GM23338 (cell line): ENCODE data around the gene KIRREL3. TPM values are rescaled to one million over a fixed set of nuclear protein-coding genes. Genes with fewer than 3 reads are reported as not detected.

ENCODE experiments used
- ATAC-seq: fragments of 200-7000 bp; cut with Tn5 transposase; 3 replicates; pipeline ENCODE4 v1.9.1; 2020
- DNase-seq: peaks from one replicate; pipeline ENCODE4 v3.0.0-alpha.2; 2015; ENCODE audit warnings: low spot score
- H2AFZ ChIP-seq: fragments of 200-600 bp; sonication (generic); 2 replicates; pipeline ENCODE4 v1.8.0; 2016; ENCODE audit warnings: antibody characterized with exemption, mild to moderate bottlenecking, moderate library complexity
- H3F3A ChIP-seq: fragments of 200-600 bp; sonication (generic); replicated peaks from 2 replicates; pipeline ENCODE4 v1.8.0; 2017; ENCODE audit warnings: antibody characterized with exemption, mixed run types, low read depth
- H3K27ac ChIP-seq: fragments of 200-600 bp; sonication (generic); 2 replicates; pipeline ENCODE4 v1.6.1; 2016; ENCODE audit warnings: low read depth
- H3K27me3 ChIP-seq: fragments of 200-600 bp; sonication (generic); 2 replicates; pipeline ENCODE4 v1.8.0; 2016; ENCODE audit warnings: mild to moderate bottlenecking, mixed run types, moderate library complexity; ENCODE audit not compliant: insufficient read depth
- H3K36me3 ChIP-seq: fragments of 200-600 bp; sonication (generic); 2 replicates; pipeline ENCODE4 v1.8.0; 2016; ENCODE audit warnings: mild to moderate bottlenecking; ENCODE audit not compliant: insufficient read depth
- H3K4me1 ChIP-seq: fragments of 200-600 bp; sonication (generic); 2 replicates; pipeline ENCODE4 v1.8.0; 2016; ENCODE audit warnings: mild to moderate bottlenecking, moderate library complexity; ENCODE audit not compliant: insufficient read depth
- H3K4me2 ChIP-seq: fragments of 200-600 bp; sonication (generic); 2 replicates; pipeline ENCODE4 v1.7.1; 2017; ENCODE audit warnings: mixed run types
- H3K4me3 ChIP-seq: fragments of 200-600 bp; sonication (generic); 2 replicates; pipeline ENCODE4 v1.6.1; 2016; ENCODE audit warnings: mixed run types
- H3K79me2 ChIP-seq: fragments of 200-600 bp; sonication (generic); replicated peaks from 2 replicates; pipeline ENCODE4 v1.8.0; 2017; ENCODE audit warnings: mild to moderate bottlenecking; ENCODE audit not compliant: insufficient read depth
- H3K9me2 ChIP-seq: fragments of 200-600 bp; sonication (generic); 2 replicates; pipeline ENCODE4 v1.8.0; 2017; ENCODE audit not compliant: insufficient read depth
- H4K20me1 ChIP-seq: fragments of 200-600 bp; sonication (generic); replicated peaks from 2 replicates; pipeline ENCODE4 v1.8.0; 2017; ENCODE audit warnings: mild to moderate bottlenecking; ENCODE audit not compliant: insufficient read depth
- H3K27ac Mint-ChIP-seq: 2 replicates; pipeline ENCODE4 v1.8.0; 2020; ENCODE audit warnings: inconsistent platforms, mild to moderate bottlenecking, moderate library complexity, mixed read lengths
- H3K27me3 Mint-ChIP-seq: 3 replicates; pipeline ENCODE4 v1.8.0; 2022; ENCODE audit warnings: low read depth, mild to moderate bottlenecking, moderate library complexity, mixed read lengths, inconsistent platforms; ENCODE audit not compliant: insufficient read depth, poor library complexity
- H3K36me3 Mint-ChIP-seq: 3 replicates; pipeline ENCODE4 v1.8.0; 2021; ENCODE audit warnings: low read depth, mild to moderate bottlenecking, inconsistent platforms, moderate library complexity, mixed read lengths
- H3K4me1 Mint-ChIP-seq: 3 replicates; pipeline ENCODE4 v1.8.0; 2020; ENCODE audit warnings: mild to moderate bottlenecking, inconsistent platforms, mixed read lengths
- H3K4me3 Mint-ChIP-seq: 3 replicates; pipeline ENCODE4 v1.8.0; 2021; ENCODE audit warnings: moderate library complexity, mild to moderate bottlenecking, inconsistent platforms, mixed read lengths
- H3K9me3 Mint-ChIP-seq: 3 replicates; pipeline ENCODE4 v1.8.0; 2020; ENCODE audit warnings: moderate library complexity, mild to moderate bottlenecking, inconsistent platforms, mixed read lengths
- CTCF ChIP-seq, 2 experiments: fragments of 200-600 bp in 1 of 2; sonication (generic) in 1 of 2; conservative IDR thresholded peaks; 2 replicates each; pipeline versions ENCODE4 v1.5.1 to v1.6.1; 2016 to 2017; ENCODE audit warnings: antibody characterized with exemption in 2 of 2, low read depth in 2 of 2, mild to moderate bottlenecking in 2 of 2, moderate library complexity in 1 of 2
- EZH2 ChIP-seq: fragments of 200-600 bp; sonication (generic); IDR thresholded peaks from one replicate; pipeline ENCODE4 v1.8.0; 2017; ENCODE audit warnings: antibody characterized with exemption, mild to moderate bottlenecking, low read depth; ENCODE audit not compliant: unreplicated experiment
- ZNF462 ChIP-seq: fragments of 250-450 bp; sonication (Bioruptor Pico); IDR thresholded peaks from 2 replicates; pipeline ENCODE4 v1.5.0; 2020; ENCODE audit warnings: mild to moderate bottlenecking, moderate library complexity
- polyA plus RNA-seq: library from polyadenylated mRNA; unstranded; fragments of >200 nt; fragmentation: Nextera tagmentation; extraction: Ambion mirVana; gene quantifications from 2 replicates; pipeline ENCODE4 v1.2.1, GENCODE V29; 2016
- total RNA-seq: library from RNA; depleted of rRNA; stranded (reverse); fragments of >200 nt; shearing (Covaris generic); gene quantifications from 2 replicates; pipeline ENCODE4 v1.2.3, GENCODE V29; 2014

KIRREL3 gene
- total and polyA plus RNA-seq, 2 experiments from 2014 or later = 0.13 to 1.5 TPM

GRCh38 chr11:126601136-126601535 lies 399.4 kb downstream of the KIRREL3 start:
- H3K36me3 Mint-ChIP-seq = no peaks in the 10 kb centered on the region
- Histone ChIP-seq H3K27ac (no peak overlapping the region), H4K20me1 (no peaks in the 10 kb centered on the region), H3K27me3 (no peaks in the 10 kb centered on the region), H3K4me2 (peak overlapping the region; percentile 71), H3K4me1 (peaks cover 20% of the 10 kb centered on the region), H3K79me2 (no peaks in the 10 kb centered on the region), H3K9me2 (no peaks in the 10 kb centered on the region; the same call in 1 of the 2 replicates), H3F3A (no peaks in the 10 kb centered on the region), H2AFZ (0 out of 2 replicates have a peak overlapping the region, but pooled peaks have one; percentile 81), H3K36me3 (no peaks in the 10 kb centered on the region), H3K4me3 (no peak overlapping the region)
- TF ChIP-seq CTCF (conservative IDR thresholded peaks at IDR 0.05; ENCODE audit: low read depth in 2 of 2) (no peak), EZH2 (no peak), ZNF462 (CRISPR knock-in tag) (no peak)
- no peak overlapping the region for H3K27ac Mint-ChIP-seq
- no peak overlapping the region; the same call in 2 of the 3 replicates for H3K4me3 Mint-ChIP-seq
- H3K4me1 Mint-ChIP-seq = peaks cover 26% of the 10 kb centered on the region
- H3K9me3 Mint-ChIP-seq = peaks cover 6% of the 10 kb centered on the region
- no peak for ATAC-seq
- no peak for DNase-seq
- peaks cover 20% of the 10 kb centered on the region for H3K27me3 Mint-ChIP-seq
